ENCODE data around the gene COPA.
"Not testable (repeated sequence)": the region's sequence is repeated elsewhere in the genome, so short reads cannot be mapped to it uniquely, and the experiment has no call there.

COPA gene

GRCh38 chr1:160293020-160293968 is 49.8 kb downstream of the COPA start:
- H3K4me3 ChIP-seq (ENCODE audit: control insufficient read depth, low read depth, low read length), result no peak overlapping the region
- DNase-seq (ENCODE audit: low read depth), result no peak
- no peak for TF ChIP-seq CTCF (IDR thresholded peaks at IDR 0.05; ENCODE audit: control insufficient read depth, insufficient read depth, low read depth, low read length, missing control alignments)

GRCh38 chr1:160291248-160292220 is 51.5 kb downstream of the COPA start:
- no peak for DNase-seq (ENCODE audit: low read depth)

GRCh38 chr1:160287769-160288168 is 55.3 kb downstream of the COPA start:
- not testable (repeated sequence) for DNase-seq (ENCODE audit: low read depth); H3K4me3 ChIP-seq (ENCODE audit: control insufficient read depth, low read depth, low read length)

More at GRCh38 chr1:160291248-160292220, 51.5 kb downstream of the COPA start:
- TF ChIP-seq CTCF (IDR thresholded peaks at IDR 0.05; ENCODE audit: control insufficient read depth, insufficient read depth, low read depth, low read length, missing control alignments), result peak; percentile 79
- no peak overlapping the region for H3K4me3 ChIP-seq (ENCODE audit: control insufficient read depth, low read depth, low read length)

DNA sequence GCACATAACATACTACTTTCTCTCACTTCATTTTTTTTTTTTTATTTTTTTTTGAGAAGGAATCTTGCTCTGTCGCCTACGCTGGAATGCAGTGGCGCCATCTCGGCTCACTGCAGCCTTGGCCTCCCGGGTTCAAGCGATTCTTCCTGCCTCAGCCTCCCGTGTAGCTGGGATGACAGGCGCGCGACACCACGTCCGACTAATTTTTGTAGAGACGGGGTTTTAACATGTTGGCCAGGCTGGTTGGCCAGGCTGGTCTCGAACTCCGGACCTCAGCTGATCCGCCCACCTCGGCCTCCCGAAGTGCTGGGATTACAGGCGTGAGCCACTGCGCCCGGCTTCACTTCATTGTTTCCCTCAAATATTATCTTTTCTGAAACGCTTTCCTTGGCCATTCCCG is 57.5 kb downstream of the COPA start:
- no peak overlapping the region for H3K4me3 ChIP-seq (ENCODE audit: control insufficient read depth, low read depth, low read length)
- DNase-seq (ENCODE audit: low read depth), result no peak
- no peak for TF ChIP-seq CTCF (IDR thresholded peaks at IDR 0.05; ENCODE audit: control insufficient read depth, insufficient read depth, low read depth, low read length, missing control alignments)

DNA sequence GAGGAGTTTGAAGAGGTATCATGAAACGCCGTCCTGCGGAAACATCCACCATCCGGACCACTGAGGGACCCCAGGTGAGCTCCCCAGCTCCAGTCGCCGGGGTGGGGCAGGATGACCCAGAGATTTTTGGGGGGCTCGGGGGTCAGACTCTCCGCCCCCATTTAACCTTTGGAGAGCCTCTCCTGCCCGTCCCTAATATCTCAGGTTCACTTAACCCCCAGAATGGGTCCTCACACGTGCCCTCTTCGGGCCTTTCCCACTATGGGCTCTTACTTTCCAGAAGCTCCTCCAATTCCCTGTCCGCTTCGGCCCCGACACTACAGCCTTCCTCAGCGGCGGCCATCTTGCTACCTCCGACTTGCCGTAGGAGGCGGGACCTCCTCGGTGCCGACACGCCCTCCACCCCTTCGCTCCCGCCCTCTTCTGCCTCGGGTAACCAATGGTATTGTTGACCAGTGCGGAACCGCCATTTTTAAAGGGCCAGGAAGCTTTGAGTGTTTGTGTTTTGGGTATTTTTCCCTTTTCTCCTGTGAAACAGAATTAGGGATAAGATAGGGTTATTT is 58.2 kb downstream of the COPA start, which contains the start of gene PEX19:
Gene PEX19 (minus strand): TSS at position 352 of the 563 bp plus-strand sequence. CDS start 9 bp downstream, at position 343.
- H3K4me3 ChIP-seq (ENCODE audit: control insufficient read depth, low read depth, low read length), result peak within 1 kb of the TSS; percentile 99
- no peak for TF ChIP-seq CTCF (IDR thresholded peaks at IDR 0.05; ENCODE audit: control insufficient read depth, insufficient read depth, low read depth, low read length, missing control alignments)
- DNase-seq (ENCODE audit: low read depth), result peak; percentile 73

GRCh38 chr1:160284220-160284781 is 58.7 kb downstream of the COPA start:
- no peak for DNase-seq (ENCODE audit: low read depth)
- peak overlapping the region; percentile 99 for H3K4me3 ChIP-seq (ENCODE audit: control insufficient read depth, low read depth, low read length)
- TF ChIP-seq CTCF (IDR thresholded peaks at IDR 0.05; ENCODE audit: control insufficient read depth, insufficient read depth, low read depth, low read length, missing control alignments), result no peak

Measured in AG09309 (cell line).